Measurements from ENCODE around the gene SLC24A5.

The SLC24A5 gene

DNA sequence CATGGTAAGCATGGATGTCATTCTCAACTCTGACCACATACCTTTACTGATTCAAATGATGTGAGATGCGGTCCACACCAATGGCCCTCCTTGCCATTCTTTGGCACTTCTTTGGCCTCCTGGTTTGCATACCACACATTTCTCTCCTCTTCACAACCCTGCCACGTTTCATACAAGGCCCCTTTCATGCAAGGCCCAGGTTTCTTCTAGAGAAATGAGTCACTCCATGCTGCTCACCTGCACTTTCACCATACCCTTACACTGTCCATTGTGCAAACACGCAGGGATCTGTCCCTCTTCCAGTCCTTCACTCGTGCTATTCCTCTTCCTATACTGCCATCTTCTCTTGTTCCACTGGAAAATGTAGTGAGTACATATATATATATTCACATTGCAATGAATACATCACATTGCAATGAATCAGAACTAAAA lies 24.4 kb upstream of the SLC24A5 start:
- no peaks in the 10 kb centered on the region for H3K36me3 Mint-ChIP-seq (ENCODE audit: low read depth)
- no peak for DNase-seq (ENCODE audit: low spot score)
- H3K4me3 Mint-ChIP-seq, result no peak overlapping the region
- H3K9me3 Mint-ChIP-seq, result no peaks in the 10 kb centered on the region
- peaks cover 6% of the 10 kb centered on the region for H3K27me3 Mint-ChIP-seq (ENCODE audit: low read depth)
- H3K27ac Mint-ChIP-seq, result no peak overlapping the region
- H3K4me1 Mint-ChIP-seq (ENCODE audit: low read depth), result no peaks in the 10 kb centered on the region

DNA sequence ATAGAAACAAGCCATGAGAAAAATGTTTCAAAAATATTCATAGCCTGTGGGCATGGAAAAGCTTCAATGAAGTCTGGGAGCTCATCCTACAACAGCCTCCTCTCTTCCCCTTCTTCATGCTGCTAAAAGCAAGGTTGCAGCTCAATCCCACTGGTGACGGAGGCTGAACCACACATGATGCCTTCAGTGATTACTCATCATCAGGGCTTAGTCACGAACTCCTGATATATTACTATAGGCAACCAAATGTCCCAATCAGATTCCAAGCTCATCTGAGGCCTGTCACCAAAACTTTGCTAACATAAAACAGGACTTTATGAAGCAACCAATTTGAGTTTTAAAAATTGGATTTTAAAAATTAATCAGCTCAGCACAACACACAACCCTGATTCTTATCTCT lies 24.0 kb upstream of the SLC24A5 start:
- DNase-seq (ENCODE audit: low spot score), result no peak
- peaks cover 6% of the 10 kb centered on the region for H3K27me3 Mint-ChIP-seq (ENCODE audit: low read depth)
- H3K9me3 Mint-ChIP-seq, result no peaks in the 10 kb centered on the region
- H3K27ac Mint-ChIP-seq, result no peak overlapping the region
- H3K36me3 Mint-ChIP-seq (ENCODE audit: low read depth), result no peaks in the 10 kb centered on the region
- H3K4me3 Mint-ChIP-seq, result no peak overlapping the region
- no peaks in the 10 kb centered on the region for H3K4me1 Mint-ChIP-seq (ENCODE audit: low read depth)

- DNase-seq (ENCODE audit: low spot score), result no peak
- Mint-ChIP-seq H3K4me3 (no peak overlapping the region), H3K27ac (no peak overlapping the region), H3K27me3 (ENCODE audit: low read depth) (peaks cover 6% of the 10 kb centered on the region), H3K4me1 (ENCODE audit: low read depth) (no peaks in the 10 kb centered on the region), H3K36me3 (ENCODE audit: low read depth) (no peaks in the 10 kb centered on the region), H3K9me3 (no peaks in the 10 kb centered on the region)
These were observed 23.5 kb upstream of the SLC24A5 start for GRCh38 chr15:48097264-48097663.

DNA sequence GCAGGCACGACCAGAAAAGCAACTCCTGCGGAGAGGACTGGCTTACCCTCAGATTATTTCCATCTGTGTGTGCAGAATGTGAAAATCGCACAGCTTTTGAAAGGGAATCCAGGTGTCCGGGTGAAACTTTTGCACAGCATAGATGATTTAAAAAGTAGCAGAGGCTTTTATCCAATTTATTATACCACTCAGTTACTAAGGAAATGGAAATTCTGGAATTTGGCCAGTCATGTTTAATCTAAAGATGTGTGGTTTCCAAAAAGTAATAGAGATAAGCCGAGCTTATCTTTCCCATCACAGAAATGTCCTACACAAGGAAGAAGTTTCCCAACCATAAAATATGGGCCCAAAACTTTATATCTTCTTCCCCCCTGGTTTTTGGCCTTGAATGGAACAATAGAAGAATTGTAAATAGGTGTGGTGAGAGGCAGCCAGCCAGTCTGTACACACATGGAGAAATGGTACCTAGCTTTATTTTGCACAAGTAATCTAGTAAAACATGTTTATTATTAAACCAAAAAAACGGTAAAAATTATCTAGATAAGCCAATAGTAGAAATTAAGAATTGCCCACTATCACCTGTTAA lies 19.3 kb upstream of the SLC24A5 start:
- H3K9me3 Mint-ChIP-seq, result no peaks in the 10 kb centered on the region
- H3K4me3 Mint-ChIP-seq, result no peak overlapping the region
- no peaks in the 10 kb centered on the region for H3K36me3 Mint-ChIP-seq (ENCODE audit: low read depth)
- DNase-seq (ENCODE audit: low spot score), result no peak
- H3K4me1 Mint-ChIP-seq (ENCODE audit: low read depth), result no peaks in the 10 kb centered on the region
- peaks cover 11% of the 10 kb centered on the region for H3K27me3 Mint-ChIP-seq (ENCODE audit: low read depth)
- H3K27ac Mint-ChIP-seq, result no peak overlapping the region

DNA sequence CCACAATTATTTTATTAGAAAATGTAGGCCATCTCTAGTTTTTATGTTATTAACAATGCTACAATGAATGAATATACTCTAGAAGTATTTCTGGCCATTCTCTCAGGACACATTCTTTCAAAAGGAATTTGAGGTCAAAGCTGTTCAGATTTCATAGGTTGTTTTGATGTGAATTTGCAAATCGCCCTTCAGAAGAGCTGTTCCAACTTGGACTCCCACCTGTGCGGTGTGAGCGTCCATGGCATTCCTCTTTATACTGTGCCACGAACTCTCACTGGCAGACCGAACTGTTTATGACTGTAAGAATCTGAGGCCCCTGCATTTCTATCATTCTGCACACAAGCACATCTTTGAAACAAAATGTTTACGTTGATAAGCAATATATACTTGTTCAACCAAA lies 18.6 kb upstream of the SLC24A5 start:
- Mint-ChIP-seq H3K36me3 (ENCODE audit: low read depth) (no peaks in the 10 kb centered on the region), H3K4me3 (no peak overlapping the region), H3K27ac (no peak overlapping the region), H3K9me3 (no peaks in the 10 kb centered on the region), H3K27me3 (ENCODE audit: low read depth) (peaks cover 14% of the 10 kb centered on the region), H3K4me1 (ENCODE audit: low read depth) (no peaks in the 10 kb centered on the region)
- no peak for DNase-seq (ENCODE audit: low spot score)

DNA sequence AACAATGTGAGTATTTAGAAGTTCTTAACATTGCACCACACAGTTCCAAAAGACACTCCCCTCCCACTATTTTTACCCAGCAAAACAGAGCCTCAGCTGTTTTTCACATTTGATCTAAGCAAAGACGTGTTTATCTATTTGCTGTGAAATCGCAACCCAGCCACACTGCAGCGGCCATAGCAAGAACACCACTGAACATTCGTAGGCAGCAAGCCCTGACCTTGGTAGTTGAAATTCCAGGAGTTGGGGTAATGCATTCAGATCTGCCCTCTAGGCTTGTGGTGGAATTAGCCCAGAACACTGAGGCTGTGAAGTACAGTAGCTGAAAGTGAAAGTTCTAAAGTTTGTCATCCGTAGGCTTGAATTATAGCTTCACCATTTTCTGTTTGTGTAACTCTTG lies 17.1 kb upstream of the SLC24A5 start:
- H3K4me1 Mint-ChIP-seq (ENCODE audit: low read depth), result no peaks in the 10 kb centered on the region
- H3K9me3 Mint-ChIP-seq, result no peaks in the 10 kb centered on the region
- H3K4me3 Mint-ChIP-seq, result no peak overlapping the region
- no peak overlapping the region for H3K27ac Mint-ChIP-seq
- peaks cover 16% of the 10 kb centered on the region for H3K27me3 Mint-ChIP-seq (ENCODE audit: low read depth)
- DNase-seq (ENCODE audit: low spot score), result no peak
- H3K36me3 Mint-ChIP-seq (ENCODE audit: low read depth), result no peaks in the 10 kb centered on the region

- Mint-ChIP-seq H3K27me3 (ENCODE audit: low read depth) (peaks cover 13% of the 10 kb centered on the region), H3K9me3 (no peaks in the 10 kb centered on the region), H3K27ac (no peak overlapping the region), H3K36me3 (ENCODE audit: low read depth) (no peaks in the 10 kb centered on the region), H3K4me3 (no peak overlapping the region), H3K4me1 (ENCODE audit: low read depth) (no peaks in the 10 kb centered on the region)
- DNase-seq (ENCODE audit: low spot score), result no peak
These were observed 14.9 kb upstream of the SLC24A5 start for GRCh38 chr15:48105936-48106335.

DNA sequence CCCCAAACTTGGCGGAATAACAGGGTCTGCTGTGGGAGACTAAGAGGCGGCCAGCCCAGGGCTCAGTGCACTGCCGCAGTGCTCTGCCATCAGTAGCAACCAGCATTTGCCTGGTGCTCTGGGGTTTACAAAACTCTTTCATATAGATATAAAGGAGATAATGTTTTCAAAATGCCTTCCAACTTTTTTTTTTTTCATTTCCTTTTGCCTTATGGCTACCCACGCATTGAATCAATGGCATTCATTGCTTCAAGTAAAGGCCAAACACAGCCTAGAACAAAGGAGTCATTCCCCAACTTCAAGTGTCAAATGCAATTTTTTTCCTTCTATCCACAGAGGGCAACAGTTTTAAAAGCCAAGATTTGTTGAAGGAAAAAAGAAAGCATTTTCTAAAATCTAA lies 11.6 kb upstream of the SLC24A5 start:
- Mint-ChIP-seq H3K27me3 (ENCODE audit: low read depth) (peaks cover 11% of the 10 kb centered on the region), H3K27ac (no peak overlapping the region), H3K4me1 (ENCODE audit: low read depth) (no peaks in the 10 kb centered on the region), H3K36me3 (ENCODE audit: low read depth) (no peaks in the 10 kb centered on the region), H3K4me3 (no peak overlapping the region), H3K9me3 (no peaks in the 10 kb centered on the region)
- no peak for DNase-seq (ENCODE audit: low spot score)

DNA sequence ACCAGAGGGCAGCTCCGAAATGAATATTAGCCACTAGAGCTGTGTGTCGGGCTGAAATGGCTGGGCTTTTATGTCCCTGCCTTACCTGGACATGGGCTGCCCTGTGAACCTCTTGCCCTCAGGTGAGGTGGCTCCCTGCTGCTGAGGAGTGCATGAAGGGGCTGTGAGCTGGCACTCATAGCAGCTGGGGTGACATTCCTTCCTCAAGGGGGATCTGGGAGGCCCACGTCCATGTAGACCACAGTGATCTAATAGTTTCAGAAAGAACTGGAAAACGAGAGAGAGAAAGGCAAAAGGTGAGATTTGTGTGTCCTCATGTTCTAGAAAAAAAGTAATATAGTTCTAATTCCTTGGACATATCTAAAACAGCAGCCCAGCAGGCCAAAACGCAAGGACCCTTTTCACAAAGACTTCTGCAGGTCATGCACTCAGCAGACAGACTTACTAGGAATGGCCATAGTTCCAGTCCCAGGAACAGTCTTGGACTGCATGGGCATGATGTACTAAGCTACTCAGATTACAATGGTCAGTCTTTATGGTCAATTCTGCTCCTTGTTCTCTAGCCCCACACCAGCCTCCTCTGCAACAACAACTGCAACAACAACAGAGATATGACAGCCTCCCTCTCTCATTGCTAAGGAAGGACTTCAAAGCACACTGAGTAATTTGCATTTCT lies 10.8 kb upstream of the SLC24A5 start:
- Mint-ChIP-seq H3K4me3 (no peak overlapping the region), H3K27me3 (ENCODE audit: low read depth) (peaks cover 15% of the 10 kb centered on the region), H3K9me3 (no peaks in the 10 kb centered on the region), H3K4me1 (ENCODE audit: low read depth) (no peaks in the 10 kb centered on the region), H3K27ac (no peak overlapping the region), H3K36me3 (ENCODE audit: low read depth) (no peaks in the 10 kb centered on the region)
- DNase-seq (ENCODE audit: low spot score), result no peak

- Mint-ChIP-seq H3K27me3 (ENCODE audit: low read depth) (peaks cover 9% of the 10 kb centered on the region), H3K9me3 (no peaks in the 10 kb centered on the region), H3K27ac (no peak overlapping the region), H3K36me3 (ENCODE audit: low read depth) (no peaks in the 10 kb centered on the region), H3K4me3 (no peak overlapping the region), H3K4me1 (ENCODE audit: low read depth) (no peaks in the 10 kb centered on the region)
- DNase-seq (ENCODE audit: low spot score), result no peak
These were observed 8.5 kb upstream of the SLC24A5 start for GRCh38 chr15:48112242-48112641.

GRCh38 chr15:48119277-48119676 lies 1.5 kb upstream of the SLC24A5 start:
- Mint-ChIP-seq H3K36me3 (ENCODE audit: low read depth) (no peaks in the 10 kb centered on the region), H3K4me3 (no peak overlapping the region), H3K4me1 (ENCODE audit: low read depth) (no peaks in the 10 kb centered on the region), H3K27me3 (ENCODE audit: low read depth) (peaks cover 4% of the 10 kb centered on the region), H3K9me3 (no peaks in the 10 kb centered on the region), H3K27ac (no peak overlapping the region)
- DNase-seq (ENCODE audit: low spot score), result no peak

- no peak overlapping the region for H3K27ac Mint-ChIP-seq
- no peak overlapping the region for H3K4me3 Mint-ChIP-seq
- no peak for DNase-seq (ENCODE audit: low spot score)
- no peaks in the 10 kb centered on the region for H3K4me1 Mint-ChIP-seq (ENCODE audit: low read depth)
- H3K9me3 Mint-ChIP-seq, result no peaks in the 10 kb centered on the region
- peaks cover 12% of the 10 kb centered on the region for H3K27me3 Mint-ChIP-seq (ENCODE audit: low read depth)
- no peaks in the 10 kb centered on the region for H3K36me3 Mint-ChIP-seq (ENCODE audit: low read depth)
These were observed 1.1 kb downstream of the SLC24A5 start for GRCh38 chr15:48121849-48122248.

- no peaks in the 10 kb centered on the region for H3K36me3 Mint-ChIP-seq (ENCODE audit: low read depth)
- H3K4me1 Mint-ChIP-seq (ENCODE audit: low read depth), result no peaks in the 10 kb centered on the region
- no peak overlapping the region for H3K4me3 Mint-ChIP-seq
- DNase-seq (ENCODE audit: low spot score), result no peak
- no peak overlapping the region for H3K27ac Mint-ChIP-seq
- peaks cover 16% of the 10 kb centered on the region for H3K27me3 Mint-ChIP-seq (ENCODE audit: low read depth)
- no peaks in the 10 kb centered on the region for H3K9me3 Mint-ChIP-seq
These were observed 6.0 kb downstream of the SLC24A5 start for GRCh38 chr15:48126667-48127355.

DNA sequence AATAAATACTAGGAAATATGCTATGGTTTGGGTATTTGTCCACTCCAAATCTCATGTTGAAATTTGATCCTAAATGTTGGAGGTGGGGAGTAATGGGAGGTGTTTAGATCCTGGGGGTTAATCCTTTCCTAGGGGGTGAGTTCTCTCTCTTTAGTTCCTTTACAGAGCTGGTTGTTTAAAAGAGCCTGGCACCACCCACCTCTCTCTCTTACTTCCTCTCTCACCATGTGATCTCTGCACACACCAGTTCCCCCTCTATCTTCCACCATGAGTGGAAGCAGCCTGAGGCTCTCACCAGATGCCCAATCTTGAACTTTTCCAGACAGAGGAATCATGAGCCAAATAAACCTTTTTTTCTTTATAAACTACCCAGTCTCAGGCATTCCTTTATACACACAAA lies 10.5 kb downstream of the SLC24A5 start:
- H3K36me3 Mint-ChIP-seq (ENCODE audit: low read depth), result no peaks in the 10 kb centered on the region
- H3K27ac Mint-ChIP-seq, result no peak overlapping the region
- H3K4me1 Mint-ChIP-seq (ENCODE audit: low read depth), result no peaks in the 10 kb centered on the region
- DNase-seq (ENCODE audit: low spot score), result no peak
- no peak overlapping the region for H3K4me3 Mint-ChIP-seq
- no peaks in the 10 kb centered on the region for H3K9me3 Mint-ChIP-seq
- peaks cover 6% of the 10 kb centered on the region for H3K27me3 Mint-ChIP-seq (ENCODE audit: low read depth)

All from T-helper 2 cell treated with Interferon-gamma antibody and Interleukin-4, amounts not matched to agents 5 μg/mL and 100 μg/mL, for 36 hours (primary cell).